HUES6 (cell line): ENCODE data around the gene CACHD1.

Experiments
- H3K27ac ChIP-seq: 2 replicates; pipeline ENCODE4 v1.7.0; 2013; ENCODE audit warnings: low read depth, mild to moderate bottlenecking, low read length, inconsistent platforms
- H3K27me3 ChIP-seq: 2 replicates; pipeline ENCODE4 v1.6.1; 2013; ENCODE audit warnings: low read length; ENCODE audit not compliant: control insufficient read depth, insufficient read depth
- H3K36me3 ChIP-seq: 2 replicates; pipeline ENCODE4 v1.6.1; 2013; ENCODE audit warnings: low read length; ENCODE audit not compliant: control insufficient read depth, insufficient read depth
- H3K4me1 ChIP-seq: 2 replicates; pipeline ENCODE4 v1.6.1; 2013; ENCODE audit warnings: low read length; ENCODE audit not compliant: control insufficient read depth, insufficient read depth
- H3K4me3 ChIP-seq: 2 replicates; pipeline ENCODE4 v1.5.1; 2013; ENCODE audit warnings: low read depth, low read length
- H3K9ac ChIP-seq: one replicate; pipeline ENCODE4 v1.6.1; 2013; ENCODE audit warnings: mild to moderate bottlenecking, low read length
- H3K9me3 ChIP-seq: 2 replicates; pipeline ENCODE4 v1.6.1; 2013; ENCODE audit warnings: low read depth, low read length; ENCODE audit not compliant: control insufficient read depth, insufficient read depth

The CACHD1 gene

DNA sequence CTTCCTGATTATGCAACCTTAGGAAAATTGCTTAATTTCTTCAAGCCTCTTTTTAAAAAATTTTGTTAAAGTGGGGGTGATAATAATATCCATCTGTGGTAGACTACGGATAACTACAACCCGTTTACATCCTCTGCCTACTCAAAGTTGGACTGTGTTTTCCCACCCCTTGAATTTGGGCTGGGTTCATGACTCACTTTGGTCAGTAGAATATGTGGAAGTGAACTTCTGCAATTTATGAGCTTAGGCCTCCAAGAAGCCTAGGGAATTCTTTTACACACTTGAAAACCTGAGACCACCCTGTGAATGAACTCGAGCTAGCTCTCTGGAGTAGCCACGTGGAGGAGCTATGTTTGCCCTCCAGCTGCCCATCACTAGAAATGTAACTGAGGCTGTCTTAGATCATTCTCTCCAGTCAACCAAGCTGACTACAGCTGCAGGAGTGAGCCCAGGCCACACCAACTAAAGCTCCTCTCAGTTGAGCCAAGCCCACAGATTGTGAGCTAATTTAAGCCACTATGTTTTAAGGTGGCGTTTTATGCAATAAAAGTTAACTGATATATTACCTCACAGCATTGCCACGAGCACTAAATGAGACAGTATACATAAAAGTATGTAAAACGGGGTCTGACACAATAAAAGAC is 29.6 kb upstream of the CACHD1 start:
- Histone ChIP-seq H3K36me3 (no peaks in the 10 kb centered on the region), H3K9ac (no peak overlapping the region), H3K4me3 (no peak overlapping the region), H3K27ac (no peak overlapping the region), H3K9me3 (no peaks in the 10 kb centered on the region), H3K27me3 (no peaks in the 10 kb centered on the region; the same call in 1 of the 2 replicates), H3K4me1 (no peaks in the 10 kb centered on the region)

DNA sequence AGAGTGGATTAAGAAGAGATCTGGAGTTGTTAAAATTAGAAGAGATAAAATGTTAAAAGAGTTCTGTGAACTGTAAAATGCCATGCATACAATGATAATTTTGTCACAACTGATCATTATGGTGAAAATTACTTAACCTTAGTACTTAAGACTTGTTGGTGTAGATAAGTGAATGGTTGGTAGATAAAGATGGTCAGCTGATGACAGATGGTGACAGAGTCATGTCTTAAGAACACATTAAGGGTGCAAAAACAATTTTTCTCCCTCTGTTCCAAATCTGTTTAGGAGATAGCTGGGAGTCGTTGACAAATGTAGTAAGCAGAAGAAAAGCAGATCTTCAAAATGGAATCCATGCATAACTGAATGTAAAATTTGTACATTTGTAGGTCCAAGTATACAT is 18.5 kb upstream of the CACHD1 start:
- Histone ChIP-seq H3K4me3 (no peak overlapping the region), H3K27me3 (peaks cover 8% of the 10 kb centered on the region; the same call in 1 of the 2 replicates), H3K36me3 (no peaks in the 10 kb centered on the region), H3K27ac (no peak overlapping the region), H3K9me3 (no peaks in the 10 kb centered on the region), H3K9ac (no peak overlapping the region), H3K4me1 (peaks cover 3% of the 10 kb centered on the region; the same call in 1 of the 2 replicates)

DNA sequence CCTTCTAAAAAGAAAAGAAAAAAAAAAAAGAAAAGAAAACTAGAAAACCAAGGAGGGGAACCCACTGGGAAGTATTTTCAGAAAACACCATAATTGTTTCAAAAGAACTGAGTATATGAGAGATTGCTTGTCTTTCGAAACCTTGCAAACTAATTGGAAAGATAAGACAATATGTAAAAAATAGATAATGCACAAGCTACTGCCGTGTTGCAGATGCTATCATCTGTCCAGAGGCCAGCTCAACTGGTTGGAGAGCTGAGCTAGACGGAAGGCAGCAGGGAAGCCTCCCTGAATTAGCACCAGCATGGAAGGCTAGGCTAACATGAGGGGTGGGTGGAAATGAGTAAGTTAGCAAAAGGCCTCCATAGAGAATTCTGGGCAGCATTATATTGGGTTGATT is 16.2 kb upstream of the CACHD1 start:
- Histone ChIP-seq H3K9ac (no peak overlapping the region), H3K4me1 (peaks cover 3% of the 10 kb centered on the region; the same call in 1 of the 2 replicates), H3K27ac (no peak overlapping the region), H3K27me3 (peaks cover 8% of the 10 kb centered on the region; the same call in 1 of the 2 replicates), H3K36me3 (no peaks in the 10 kb centered on the region), H3K9me3 (no peaks in the 10 kb centered on the region), H3K4me3 (no peak overlapping the region)

DNA sequence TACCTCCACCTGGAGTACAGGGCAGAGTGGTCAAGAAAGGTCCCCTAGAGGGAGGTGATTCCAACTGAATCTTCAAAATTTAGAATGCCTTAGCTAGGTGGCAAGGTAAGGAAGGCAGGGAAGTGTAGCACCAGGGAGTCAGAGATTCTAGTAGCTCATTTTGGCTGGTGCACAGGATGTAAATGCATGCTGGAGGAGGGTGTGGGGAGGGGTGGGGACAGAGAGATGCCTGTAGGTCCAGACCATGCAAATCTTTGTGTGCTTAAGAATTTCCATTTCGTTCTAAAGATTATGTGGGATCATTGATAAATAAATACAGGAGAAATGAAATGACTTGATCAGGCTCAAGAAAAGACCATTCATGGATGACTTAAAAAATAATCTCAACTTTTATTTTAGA is 11.0 kb upstream of the CACHD1 start:
- peaks cover 4% of the 10 kb centered on the region; the same call in 1 of the 2 replicates for H3K27me3 ChIP-seq
- no peaks in the 10 kb centered on the region for H3K9me3 ChIP-seq
- no peak overlapping the region for H3K27ac ChIP-seq
- no peaks in the 10 kb centered on the region for H3K36me3 ChIP-seq
- H3K4me3 ChIP-seq: no peak overlapping the region
- no peak overlapping the region for H3K9ac ChIP-seq
- H3K4me1 ChIP-seq: peaks cover 3% of the 10 kb centered on the region; the same call in 1 of the 2 replicates

DNA sequence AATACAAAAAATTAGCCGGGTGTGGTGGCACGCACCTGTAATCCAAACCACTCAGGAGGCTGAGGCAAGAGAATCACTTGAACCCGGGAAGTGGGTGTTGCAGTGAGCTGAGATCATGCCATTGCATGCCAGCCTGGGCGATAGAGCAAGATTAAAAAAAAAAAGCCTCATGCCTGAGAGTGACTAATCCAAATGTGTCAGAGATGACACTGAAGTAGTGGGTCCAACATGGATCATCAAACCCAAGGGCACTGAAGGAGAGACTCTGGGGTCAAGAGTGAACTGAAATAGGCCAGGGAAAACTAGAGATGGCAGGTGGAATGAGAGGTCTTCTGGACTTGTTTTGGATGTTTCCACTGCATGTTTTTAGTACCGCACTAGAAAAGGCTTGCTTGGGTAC is 10.2 kb upstream of the CACHD1 start:
- Histone ChIP-seq H3K27ac (no peak overlapping the region), H3K9me3 (no peaks in the 10 kb centered on the region), H3K4me3 (no peak overlapping the region), H3K9ac (no peak overlapping the region), H3K27me3 (peaks cover 4% of the 10 kb centered on the region; the same call in 1 of the 2 replicates), H3K36me3 (no peaks in the 10 kb centered on the region), H3K4me1 (peaks cover 3% of the 10 kb centered on the region; the same call in 1 of the 2 replicates)

DNA sequence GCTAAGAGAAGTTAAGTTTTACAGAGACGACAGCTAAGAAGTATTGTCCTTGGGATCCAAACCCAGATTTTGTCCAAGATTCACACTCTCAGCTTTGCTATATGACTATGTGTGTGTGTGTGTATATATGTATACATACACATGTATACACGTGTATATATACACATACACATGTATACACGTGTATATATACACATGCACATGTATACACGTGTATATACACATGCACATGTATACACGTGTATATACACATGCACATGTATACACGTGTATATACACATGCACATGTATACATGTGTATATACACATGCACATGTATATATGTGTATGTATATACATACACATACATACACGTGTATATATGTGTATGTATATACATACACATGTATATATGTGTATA is 3.9 kb upstream of the CACHD1 start:
- Histone ChIP-seq H3K36me3 (no peaks in the 10 kb centered on the region), H3K27ac (no peak overlapping the region), H3K4me3 (no peak overlapping the region), H3K9me3 (no peaks in the 10 kb centered on the region), H3K9ac (no peak overlapping the region), H3K4me1 (peaks cover 6% of the 10 kb centered on the region), H3K27me3 (peaks cover 28% of the 10 kb centered on the region)

DNA sequence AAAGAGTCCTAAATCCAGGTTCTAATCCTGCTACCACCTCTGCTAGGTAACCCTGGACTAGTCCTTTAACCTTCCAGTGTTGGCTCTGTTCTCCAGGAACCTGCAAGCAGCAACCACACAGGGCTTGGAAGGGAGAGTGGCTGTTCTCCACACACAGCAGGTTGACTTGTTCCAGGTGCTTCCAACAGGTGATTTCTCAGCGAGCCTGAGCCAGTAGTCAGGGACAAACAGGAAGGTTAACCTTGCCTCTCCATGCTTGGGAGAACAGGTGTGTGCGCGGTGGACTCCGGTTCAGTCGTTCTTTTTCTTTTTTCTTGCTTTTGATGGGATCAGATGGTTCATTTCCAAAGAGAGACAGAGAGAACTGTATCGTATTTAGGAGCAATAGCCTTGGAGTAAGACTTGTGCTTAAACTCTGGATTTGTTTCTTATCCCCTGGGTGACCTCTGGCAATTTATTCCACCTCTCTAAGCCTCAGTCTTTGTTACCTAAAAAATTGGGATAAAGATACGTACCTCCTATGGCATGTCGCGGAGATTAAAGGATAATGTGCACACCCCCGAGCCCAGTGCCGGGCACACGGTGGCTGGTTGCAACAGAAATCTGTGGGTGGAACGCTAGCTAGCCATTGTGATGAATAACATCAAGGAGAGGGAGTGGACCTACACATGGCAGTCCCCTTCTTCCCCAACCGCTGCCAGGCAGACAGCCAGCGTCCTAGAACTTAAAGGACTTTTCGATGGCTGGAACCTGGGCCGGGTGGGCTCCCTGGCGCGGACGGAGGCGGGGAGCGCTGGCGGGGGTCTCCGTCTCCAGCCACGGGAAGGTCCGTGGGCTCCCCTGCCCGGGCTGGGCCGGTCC is 583 bp upstream of the CACHD1 start:
- Histone ChIP-seq H3K27ac (peak overlapping the region; percentile 75; the same call in 1 of the 2 replicates), H3K4me1 (peaks cover 19% of the 10 kb centered on the region), H3K36me3 (no peaks in the 10 kb centered on the region), H3K9ac (peak overlapping the region; percentile 94), H3K4me3 (peak overlapping the region; percentile 92), H3K9me3 (no peaks in the 10 kb centered on the region), H3K27me3 (peaks cover 28% of the 10 kb centered on the region)

DNA sequence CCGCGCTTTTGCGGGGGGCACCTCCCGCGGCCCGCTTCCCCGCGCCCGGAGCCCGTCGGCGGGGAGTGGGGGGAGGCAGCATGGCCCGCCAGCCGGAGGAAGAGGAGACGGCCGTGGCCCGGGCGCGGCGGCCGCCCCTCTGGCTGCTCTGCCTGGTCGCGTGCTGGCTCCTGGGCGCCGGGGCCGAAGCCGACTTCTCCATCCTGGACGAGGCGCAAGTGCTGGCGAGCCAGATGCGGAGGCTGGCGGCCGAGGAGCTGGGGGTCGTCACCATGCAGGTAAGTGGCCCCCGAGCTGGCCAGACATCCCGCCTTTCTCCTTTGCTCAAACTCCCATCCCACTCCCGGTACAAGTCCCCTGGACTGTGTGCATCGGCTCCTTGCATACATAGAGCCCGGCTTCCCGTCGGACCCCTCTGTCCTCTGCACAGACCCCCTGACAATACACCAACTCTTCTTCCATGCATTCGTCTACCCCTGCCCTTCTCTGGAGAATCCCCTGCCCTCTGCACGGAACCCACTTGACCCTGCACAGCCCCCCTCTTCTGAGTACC is 812 bp downstream of the CACHD1 start:
- H3K36me3 ChIP-seq: no peaks in the 10 kb centered on the region
- peak overlapping the region; percentile 94 for H3K9ac ChIP-seq
- peaks cover 30% of the 10 kb centered on the region for H3K4me1 ChIP-seq
- peak overlapping the region; percentile 92 for H3K4me3 ChIP-seq
- H3K9me3 ChIP-seq: no peaks in the 10 kb centered on the region
- H3K27me3 ChIP-seq: peaks cover 28% of the 10 kb centered on the region
- H3K27ac ChIP-seq: peak overlapping the region; percentile 85; the same call in 1 of the 2 replicates

DNA sequence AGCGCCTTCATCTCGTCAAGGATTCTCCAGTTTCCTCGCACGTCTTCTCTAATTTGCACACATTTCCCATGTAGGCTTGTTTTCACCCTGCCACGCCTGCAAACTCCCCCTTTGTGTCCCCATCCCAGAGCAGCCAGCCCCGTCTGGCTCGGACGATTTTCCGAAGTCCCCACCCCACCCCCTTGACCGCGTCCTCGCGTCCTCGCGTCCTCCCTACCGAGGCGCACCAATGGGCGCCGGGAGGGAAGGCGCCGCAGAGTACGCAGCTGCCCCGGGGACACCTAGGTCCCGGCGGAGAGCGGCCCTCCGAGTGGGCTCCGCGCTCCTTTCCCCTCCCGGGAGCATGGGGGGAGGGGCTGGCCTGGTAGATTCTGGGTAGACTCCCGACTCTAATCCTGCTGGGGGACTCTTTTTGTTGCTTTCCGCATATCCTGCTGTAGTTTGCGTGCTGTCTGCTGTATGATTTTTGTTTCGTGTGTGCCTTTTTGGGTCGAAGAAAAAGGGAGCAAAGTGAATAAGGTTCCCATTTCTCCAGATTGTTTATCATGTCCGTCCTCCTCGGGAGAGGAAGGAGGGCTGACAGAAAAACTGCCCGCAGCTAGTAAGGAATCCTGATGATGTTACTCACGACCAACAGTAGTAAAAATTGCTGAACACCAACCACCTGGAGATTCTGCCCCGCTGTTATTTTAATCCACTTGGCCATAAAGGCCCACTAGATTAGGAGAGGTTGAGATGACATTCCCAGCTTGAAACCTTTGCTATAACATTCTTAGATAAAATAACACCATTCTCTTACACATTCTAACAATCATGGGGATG is 1.5 kb downstream of the CACHD1 start:
- Histone ChIP-seq H3K9ac (peak overlapping the region; percentile 94), H3K9me3 (no peaks in the 10 kb centered on the region), H3K27me3 (peaks cover 28% of the 10 kb centered on the region), H3K36me3 (peaks cover 3% of the 10 kb centered on the region; the same call in 1 of the 2 replicates), H3K27ac (peak overlapping the region; percentile 85; the same call in 1 of the 2 replicates), H3K4me1 (peaks cover 37% of the 10 kb centered on the region), H3K4me3 (peak overlapping the region; percentile 92)

DNA sequence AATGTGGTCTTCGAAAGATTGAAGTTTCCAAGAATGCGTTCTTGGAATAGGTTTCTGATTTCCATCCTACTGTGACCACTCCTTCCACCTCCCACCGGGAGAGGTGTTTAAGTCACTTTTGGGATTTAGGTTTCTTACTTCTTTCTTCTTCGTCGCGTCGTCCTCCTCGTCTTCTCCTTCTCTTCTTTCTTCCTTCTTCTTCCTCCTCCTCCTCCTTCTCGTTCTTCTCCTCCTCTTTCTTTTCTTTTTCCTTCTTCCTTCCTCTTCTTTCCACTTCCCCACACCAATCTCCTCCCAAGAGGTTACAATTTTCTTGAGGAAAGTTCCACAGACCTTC is 2.1 kb downstream of the CACHD1 start:
- peak overlapping the region; percentile 94 for H3K9ac ChIP-seq

More for the DNA sequence above, 2.1 kb downstream of the CACHD1 start:
- Histone ChIP-seq H3K27ac (peak overlapping the region; percentile 85), H3K27me3 (peaks cover 26% of the 10 kb centered on the region), H3K4me3 (peak overlapping the region; percentile 92), H3K36me3 (peaks cover 3% of the 10 kb centered on the region; the same call in 1 of the 2 replicates), H3K4me1 (peaks cover 43% of the 10 kb centered on the region), H3K9me3 (no peaks in the 10 kb centered on the region)
